Kidney (tissue), 14 donors: ENCODE measurements around the gene STYXL1. TPM values are rescaled to one million over a fixed set of nuclear protein-coding genes. Genes with fewer than 3 reads are reported as not detected.

Source experiments
- DNase-seq, 5 donors: peaks; one replicate each; pipeline ENCODE4 v3.0.0-alpha.2; 2013 to 2020
- FAIRE-seq: peaks from 2 replicates; lab custom pipeline; 2012; peaks lifted over from hg19 to GRCh38; lab: Jason Lieb, UNC
- H3K27ac ChIP-seq, 2 donors: one replicate each; pipeline ENCODE4 v1.7.0; 2013; ENCODE audit warnings: low read depth in 2 of 2, low read length in 2 of 2, inconsistent platforms in 1 of 2
- H3K27me3 ChIP-seq: one replicate; pipeline ENCODE4 v1.7.1; 2013; ENCODE audit warnings: low read length, inconsistent platforms; ENCODE audit not compliant: control insufficient read depth, insufficient read depth
- H3K36me3 ChIP-seq, 3 donors: one replicate each; pipeline versions ENCODE4 v1.7.0 to v1.7.1; 2013; ENCODE audit warnings: low read length in 3 of 3, control low read depth in 1 of 3, inconsistent platforms in 1 of 3; ENCODE audit not compliant: insufficient read depth in 3 of 3, control insufficient read depth in 2 of 3
- H3K4me1 ChIP-seq, 3 donors: one replicate each; pipeline versions ENCODE4 v1.7.0 to v1.7.1; 2013; ENCODE audit warnings: low read length in 3 of 3, inconsistent platforms in 1 of 3, low read depth in 1 of 3; ENCODE audit not compliant: control insufficient read depth in 2 of 3, insufficient read depth in 2 of 3
- H3K4me3 ChIP-seq, 3 donors: one replicate each; pipeline versions ENCODE4 v1.7.0 to v1.8.1; 2013; ENCODE audit warnings: low read length in 3 of 3, control low read depth in 1 of 3, inconsistent platforms in 1 of 3
- H3K9ac ChIP-seq, 3 donors: one replicate each; pipeline versions ENCODE4 v1.7.0 to v1.7.1; 2013; ENCODE audit warnings: low read length in 3 of 3, control low read depth in 1 of 3, inconsistent platforms in 1 of 3
- H3K9me3 ChIP-seq, 3 donors: one replicate each; pipeline versions ENCODE4 v1.7.0 to v1.7.1; 2013; ENCODE audit warnings: low read length in 3 of 3, control low read depth in 1 of 3, inconsistent platforms in 1 of 3; ENCODE audit not compliant: control insufficient read depth in 2 of 3, insufficient read depth in 1 of 3
- intact Hi-C: fragments of 100-400 bp; cut with DNase I; formaldehyde crosslinking; loops from one replicate; pipeline ENCODE4 v1.11.1; 2022
- polyA plus RNA-seq: library from polyadenylated mRNA; stranded (reverse); fragments of 350-450 nt; fragmentation: Illumina TruSeq; extraction: RNeasy Lipid Tissue Mini Kit (QIAGEN cat#74804); gene quantifications from one replicate; pipeline ENCODE4 v1.2.3, GENCODE V29; 2014; ENCODE audit warnings: low read depth, low replicate concordance; ENCODE audit not compliant: insufficient read depth
- total RNA-seq: library from RNA; stranded (reverse); fragmentation: NEBNext Ultra II Directional; extraction: Animal tissue kit (Norgen Biotek cat#: 25700); gene quantifications from one replicate; pipeline ENCODE4 v1.2.1, GENCODE V29; 2021
- TF ChIP-seq, protein P1 (sequence below): IDR thresholded peaks from 3 replicates; pipeline ENCODE4 v1.5.1; 2012; ENCODE audit warnings: mild to moderate bottlenecking, moderate library complexity, borderline replicate concordance; ENCODE audit not compliant: insufficient read depth; ENCODE audit errors: extremely low read depth
- donor health status: control.
- donor health status: control.
- donor health status: control.
- donor health status: control.
- donor health status: control.
- donor health status: DM: yes; HTN: yes; CAD: no.
- donor health status: Normal renal cell carcinoma (clear cell type).

The STYXL1 gene
- total and polyA plus RNA-seq, 2 donors from 2014 or later = 29.9 to 55.5 TPM

GRCh38 chr7:75985009-75985517 is 62.7 kb downstream of the STYXL1 start:
- Histone ChIP-seq H3K9me3 (no peaks in the 10 kb centered on the region), H3K4me3 (no peak overlapping the region), H3K27ac (no peak overlapping the region), H3K9ac (no peak overlapping the region), H3K4me1 (peaks cover 0 to 9% (median 8%) of the 10 kb centered on the region in 3 donors), H3K27me3 (no peaks in the 10 kb centered on the region), H3K36me3 (peaks cover 0 to 19% (median 11%) of the 10 kb centered on the region in 3 donors)
- intact Hi-C loops = no loop called here
- FAIRE-seq (no peak), DNase-seq (peak in 2 of 5 donors; percentile 28 to 62)
- TF ChIP-seq, protein P1, sequence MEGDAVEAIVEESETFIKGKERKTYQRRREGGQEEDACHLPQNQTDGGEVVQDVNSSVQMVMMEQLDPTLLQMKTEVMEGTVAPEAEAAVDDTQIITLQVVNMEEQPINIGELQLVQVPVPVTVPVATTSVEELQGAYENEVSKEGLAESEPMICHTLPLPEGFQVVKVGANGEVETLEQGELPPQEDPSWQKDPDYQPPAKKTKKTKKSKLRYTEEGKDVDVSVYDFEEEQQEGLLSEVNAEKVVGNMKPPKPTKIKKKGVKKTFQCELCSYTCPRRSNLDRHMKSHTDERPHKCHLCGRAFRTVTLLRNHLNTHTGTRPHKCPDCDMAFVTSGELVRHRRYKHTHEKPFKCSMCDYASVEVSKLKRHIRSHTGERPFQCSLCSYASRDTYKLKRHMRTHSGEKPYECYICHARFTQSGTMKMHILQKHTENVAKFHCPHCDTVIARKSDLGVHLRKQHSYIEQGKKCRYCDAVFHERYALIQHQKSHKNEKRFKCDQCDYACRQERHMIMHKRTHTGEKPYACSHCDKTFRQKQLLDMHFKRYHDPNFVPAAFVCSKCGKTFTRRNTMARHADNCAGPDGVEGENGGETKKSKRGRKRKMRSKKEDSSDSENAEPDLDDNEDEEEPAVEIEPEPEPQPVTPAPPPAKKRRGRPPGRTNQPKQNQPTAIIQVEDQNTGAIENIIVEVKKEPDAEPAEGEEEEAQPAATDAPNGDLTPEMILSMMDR = no peak

DNA sequence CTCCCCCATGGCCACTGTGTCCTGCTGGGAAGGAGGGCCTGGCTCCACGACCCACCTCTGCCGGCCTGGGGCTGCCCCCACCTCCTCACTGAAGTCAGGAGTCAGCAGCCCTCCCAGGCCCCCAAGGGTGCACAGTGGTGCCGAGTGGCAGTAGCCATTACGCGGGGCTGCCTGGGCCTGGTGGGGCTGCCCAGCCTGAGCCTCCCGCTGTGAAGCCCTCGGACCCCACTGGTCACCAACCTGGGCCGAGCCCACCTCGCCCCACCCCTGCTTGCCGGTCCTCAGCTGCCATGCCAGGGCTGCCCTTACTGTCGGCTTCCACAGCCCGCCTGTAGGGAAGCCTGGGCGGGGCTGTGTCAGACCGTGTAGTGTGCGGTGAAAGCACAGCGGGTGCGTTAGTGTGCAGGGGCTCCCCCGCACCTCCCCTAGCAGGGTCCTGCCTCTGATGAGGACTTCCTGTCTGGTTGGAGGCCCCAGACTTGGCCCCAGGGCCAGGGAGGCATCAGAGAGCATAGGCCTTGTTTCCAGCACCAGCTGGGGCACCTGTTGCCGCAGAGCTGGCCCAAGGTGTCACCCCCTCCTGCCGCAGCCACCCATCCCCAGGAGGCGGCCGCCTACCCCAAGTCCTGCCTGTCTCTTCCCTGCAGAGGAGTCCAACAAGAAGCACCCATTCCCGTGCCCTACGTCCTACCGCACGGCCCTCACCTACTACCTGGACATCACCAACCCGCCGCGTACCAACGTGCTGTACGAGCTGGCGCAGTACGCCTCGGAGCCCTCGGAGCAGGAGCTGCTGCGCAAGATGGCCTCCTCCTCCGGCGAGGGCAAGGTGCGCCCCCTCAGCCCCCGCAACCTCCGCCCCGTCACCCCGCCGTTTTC is 63.4 kb downstream of the STYXL1 start:
- intact Hi-C loops = no loop called here
- DNase-seq (peak in 2 of 5 donors; percentile 36 to 74), FAIRE-seq (no peak)
- H3K36me3 ChIP-seq = peaks cover 0 to 21% (median 11%) of the 10 kb centered on the region in 3 donors
- TF ChIP-seq, protein P1 = no peak
- H3K4me3 ChIP-seq = no peak overlapping the region
- H3K4me1 ChIP-seq = peaks cover 0 to 6% (median 3%) of the 10 kb centered on the region in 3 donors
- no peaks in the 10 kb centered on the region for H3K27me3 ChIP-seq
- H3K27ac ChIP-seq = no peak overlapping the region
- H3K9ac ChIP-seq = no peak overlapping the region
- no peaks in the 10 kb centered on the region for H3K9me3 ChIP-seq

DNA sequence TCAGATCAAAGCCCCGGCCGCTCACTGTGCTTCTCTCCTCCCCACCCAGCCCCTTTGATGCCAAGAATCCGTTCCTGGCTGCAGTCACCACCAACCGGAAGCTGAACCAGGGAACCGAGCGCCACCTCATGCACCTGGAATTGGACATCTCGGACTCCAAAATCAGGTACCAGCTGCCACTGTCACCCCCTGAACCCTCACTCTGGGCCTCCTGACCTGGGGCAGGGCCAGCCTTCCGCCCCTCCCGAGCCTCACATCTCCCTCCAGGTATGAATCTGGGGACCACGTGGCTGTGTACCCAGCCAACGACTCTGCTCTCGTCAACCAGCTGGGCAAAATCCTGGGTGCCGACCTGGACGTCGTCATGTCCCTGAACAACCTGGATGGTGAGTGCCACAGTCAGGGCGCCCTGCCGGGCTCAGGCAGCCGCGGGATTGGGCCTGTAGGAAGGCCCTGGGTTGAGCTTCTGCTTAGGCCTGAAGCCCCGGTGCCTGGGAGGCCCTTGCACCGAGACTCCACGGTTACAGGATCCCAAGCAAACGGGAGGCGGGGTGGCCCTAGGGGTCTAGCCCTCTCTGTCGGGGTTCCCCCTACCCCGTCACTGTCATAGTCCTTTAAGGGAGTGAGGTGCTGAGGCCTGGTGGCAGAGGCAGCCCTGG is 64.2 kb downstream of the STYXL1 start:
- intact Hi-C loops = no loop called here
- Histone ChIP-seq H3K9ac (no peak overlapping the region), H3K36me3 (peaks cover 0 to 21% (median 11%) of the 10 kb centered on the region in 3 donors), H3K4me3 (no peak overlapping the region), H3K9me3 (no peaks in the 10 kb centered on the region), H3K27me3 (no peaks in the 10 kb centered on the region), H3K27ac (no peak overlapping the region), H3K4me1 (peaks cover 0 to 6% (median 0%) of the 10 kb centered on the region in 3 donors)
- peak in 2 of 5 donors; percentile 23 to 75 for DNase-seq
- TF ChIP-seq, protein P1 = no peak
- no peak for FAIRE-seq
